GM21390 (cell line): ENCODE data around the gene NCAPD3.
A peak's percentile ranks its signal among the peaks of the same experiment; 100 is the strongest.
"Not testable (repeated sequence)": the region's sequence is repeated elsewhere in the genome, so short reads cannot be mapped to it uniquely, and the experiment has no call there.

Experiments used
- ATAC-seq: cut with Tn5 transposase; IDR thresholded peaks from one replicate; pipeline ENCODE4 v1.9.1; 2021; ENCODE audit not compliant: unreplicated experiment

The NCAPD3 gene, protein sequence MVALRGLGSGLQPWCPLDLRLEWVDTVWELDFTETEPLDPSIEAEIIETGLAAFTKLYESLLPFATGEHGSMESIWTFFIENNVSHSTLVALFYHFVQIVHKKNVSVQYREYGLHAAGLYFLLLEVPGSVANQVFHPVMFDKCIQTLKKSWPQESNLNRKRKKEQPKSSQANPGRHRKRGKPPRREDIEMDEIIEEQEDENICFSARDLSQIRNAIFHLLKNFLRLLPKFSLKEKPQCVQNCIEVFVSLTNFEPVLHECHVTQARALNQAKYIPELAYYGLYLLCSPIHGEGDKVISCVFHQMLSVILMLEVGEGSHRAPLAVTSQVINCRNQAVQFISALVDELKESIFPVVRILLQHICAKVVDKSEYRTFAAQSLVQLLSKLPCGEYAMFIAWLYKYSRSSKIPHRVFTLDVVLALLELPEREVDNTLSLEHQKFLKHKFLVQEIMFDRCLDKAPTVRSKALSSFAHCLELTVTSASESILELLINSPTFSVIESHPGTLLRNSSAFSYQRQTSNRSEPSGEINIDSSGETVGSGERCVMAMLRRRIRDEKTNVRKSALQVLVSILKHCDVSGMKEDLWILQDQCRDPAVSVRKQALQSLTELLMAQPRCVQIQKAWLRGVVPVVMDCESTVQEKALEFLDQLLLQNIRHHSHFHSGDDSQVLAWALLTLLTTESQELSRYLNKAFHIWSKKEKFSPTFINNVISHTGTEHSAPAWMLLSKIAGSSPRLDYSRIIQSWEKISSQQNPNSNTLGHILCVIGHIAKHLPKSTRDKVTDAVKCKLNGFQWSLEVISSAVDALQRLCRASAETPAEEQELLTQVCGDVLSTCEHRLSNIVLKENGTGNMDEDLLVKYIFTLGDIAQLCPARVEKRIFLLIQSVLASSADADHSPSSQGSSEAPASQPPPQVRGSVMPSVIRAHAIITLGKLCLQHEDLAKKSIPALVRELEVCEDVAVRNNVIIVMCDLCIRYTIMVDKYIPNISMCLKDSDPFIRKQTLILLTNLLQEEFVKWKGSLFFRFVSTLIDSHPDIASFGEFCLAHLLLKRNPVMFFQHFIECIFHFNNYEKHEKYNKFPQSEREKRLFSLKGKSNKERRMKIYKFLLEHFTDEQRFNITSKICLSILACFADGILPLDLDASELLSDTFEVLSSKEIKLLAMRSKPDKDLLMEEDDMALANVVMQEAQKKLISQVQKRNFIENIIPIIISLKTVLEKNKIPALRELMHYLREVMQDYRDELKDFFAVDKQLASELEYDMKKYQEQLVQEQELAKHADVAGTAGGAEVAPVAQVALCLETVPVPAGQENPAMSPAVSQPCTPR (N-terminal part only)

DNA sequence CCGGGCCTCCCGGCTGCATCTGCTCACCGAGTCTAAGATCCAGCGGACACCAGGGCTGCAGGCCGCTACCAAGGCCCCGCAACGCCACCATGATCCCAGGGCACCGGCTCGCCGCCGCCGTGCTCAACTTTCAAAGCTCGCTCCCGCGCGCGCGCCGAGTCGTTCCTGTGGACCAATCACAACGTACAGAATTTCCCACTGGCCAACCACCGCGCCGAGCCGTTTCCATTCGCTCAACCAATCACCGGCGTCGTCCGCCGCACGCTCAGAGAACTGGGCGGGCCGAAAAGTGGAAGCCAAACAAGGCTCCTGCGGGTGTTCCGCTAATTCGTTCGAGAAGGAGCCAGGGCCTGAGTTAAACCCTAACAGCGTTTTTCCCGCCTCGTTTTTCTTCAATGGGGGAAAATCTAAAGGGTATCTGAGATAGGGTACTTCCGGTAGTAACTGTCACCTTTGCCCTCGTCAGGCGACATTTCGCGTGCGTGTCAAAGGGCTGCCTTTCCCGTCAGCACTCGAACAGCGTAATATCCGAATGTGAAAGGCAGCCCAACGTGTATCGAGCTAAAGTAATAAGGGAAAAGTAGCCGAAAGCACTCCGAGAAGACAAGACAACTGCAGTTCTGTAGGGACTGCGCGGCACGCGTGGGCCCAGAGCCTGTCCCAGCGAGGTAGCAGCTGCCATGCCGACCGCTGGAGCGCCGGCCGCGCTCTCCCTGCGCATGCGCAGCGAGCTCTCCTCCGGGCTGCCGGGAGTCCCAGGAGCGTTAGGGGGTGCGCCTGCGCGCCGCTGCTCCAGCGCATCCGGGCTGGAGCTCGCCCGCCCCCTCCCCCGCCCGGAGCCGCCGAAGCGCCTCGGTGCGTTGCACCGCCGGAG lies at the start of gene NCAPD3, which contains the start of gene VPS26B:
Gene NCAPD3, minus strand, starts transcription at position 132 of the 874 bp plus-strand sequence. Its CDS starts 41 bp downstream, at position 91.
Gene VPS26B, plus strand, starts transcription at position 836 of the 874 bp plus-strand sequence. CDS start 452 bp downstream, outside the sequence.
- peak; percentile 69 for ATAC-seq

DNA sequence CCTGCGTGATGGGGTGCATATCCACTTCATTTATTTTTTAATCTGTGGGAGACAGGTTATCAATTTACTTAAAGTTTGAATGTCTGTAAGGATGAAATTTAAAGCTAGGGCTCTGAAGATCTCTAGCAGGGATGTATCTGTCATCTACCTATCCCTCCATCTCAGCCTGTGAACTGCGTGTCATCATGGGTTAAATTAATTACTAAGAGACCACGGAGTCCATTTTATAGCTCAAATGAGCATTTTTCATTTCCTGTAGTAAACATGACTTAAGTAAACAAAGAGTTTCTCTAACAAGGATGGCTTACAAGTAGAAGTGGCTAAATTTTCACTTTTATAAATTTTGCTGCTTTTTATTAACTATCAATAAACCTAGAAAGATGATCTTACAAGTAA lies 49.5 kb upstream of the NCAPD3 start:
- no peak for ATAC-seq

DNA sequence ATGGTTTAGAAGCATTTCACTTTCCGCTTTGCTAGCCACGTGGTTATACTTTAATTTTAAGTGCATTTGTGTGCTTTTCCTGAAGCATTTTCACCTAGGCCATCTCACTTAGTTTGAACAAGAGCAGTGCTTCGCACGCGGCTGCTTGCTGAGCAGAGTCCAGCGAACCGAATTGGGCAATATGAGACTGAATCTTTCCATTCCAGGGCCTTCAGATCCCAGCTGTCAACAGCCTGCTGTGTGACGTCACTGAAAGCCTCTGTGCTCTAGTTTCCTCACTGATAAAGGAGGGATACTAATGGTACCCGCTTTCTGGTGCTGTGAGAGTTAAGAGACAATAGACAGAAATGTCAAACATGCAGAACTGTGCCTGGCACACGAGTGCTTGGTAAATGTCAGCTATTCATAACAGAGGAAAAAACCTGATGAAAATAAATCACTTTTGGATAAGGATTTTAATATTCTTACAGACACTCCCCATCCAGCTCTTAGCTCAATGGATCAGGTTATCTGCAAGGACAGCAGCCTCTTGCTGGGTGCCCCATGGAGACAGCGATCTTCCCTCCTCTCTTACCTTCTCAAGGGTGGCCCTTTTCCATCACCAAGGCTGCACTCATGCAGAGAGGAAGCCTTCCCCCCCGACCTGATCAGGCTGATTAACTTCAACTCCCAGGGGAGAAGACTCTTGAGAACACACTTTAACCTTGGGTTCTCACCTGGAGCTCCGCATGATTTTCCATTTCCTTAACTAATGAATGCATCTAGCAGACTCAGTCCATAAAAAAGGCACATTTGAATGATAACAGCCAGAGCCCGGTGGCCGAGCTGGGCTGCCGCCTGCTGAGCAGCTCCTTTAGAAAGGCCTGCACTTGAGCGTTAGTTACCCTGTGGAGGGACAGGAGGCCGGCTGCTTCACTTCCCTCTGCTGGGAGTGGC lies 48.9 kb upstream of the NCAPD3 start:
- no peak for ATAC-seq

DNA sequence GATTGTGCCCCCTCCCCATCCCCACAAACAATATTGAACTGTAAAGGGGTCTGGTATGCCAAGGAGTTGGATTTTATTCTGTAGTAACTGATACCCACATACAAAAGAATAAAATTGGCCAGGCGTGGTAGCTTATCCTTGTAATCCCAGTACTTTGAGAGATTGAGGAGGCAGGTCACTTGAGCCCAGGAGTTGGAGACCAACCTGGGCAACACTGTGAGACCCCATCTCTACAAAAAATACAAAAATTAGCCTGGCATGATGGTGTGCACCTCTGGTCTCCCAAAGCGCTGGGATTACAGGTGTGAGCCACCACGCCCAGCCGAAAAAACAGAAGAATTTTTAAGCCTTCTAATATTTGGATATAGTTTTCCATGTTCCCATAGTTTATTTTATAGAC lies 48.2 kb upstream of the NCAPD3 start:
- ATAC-seq, result no peak

DNA sequence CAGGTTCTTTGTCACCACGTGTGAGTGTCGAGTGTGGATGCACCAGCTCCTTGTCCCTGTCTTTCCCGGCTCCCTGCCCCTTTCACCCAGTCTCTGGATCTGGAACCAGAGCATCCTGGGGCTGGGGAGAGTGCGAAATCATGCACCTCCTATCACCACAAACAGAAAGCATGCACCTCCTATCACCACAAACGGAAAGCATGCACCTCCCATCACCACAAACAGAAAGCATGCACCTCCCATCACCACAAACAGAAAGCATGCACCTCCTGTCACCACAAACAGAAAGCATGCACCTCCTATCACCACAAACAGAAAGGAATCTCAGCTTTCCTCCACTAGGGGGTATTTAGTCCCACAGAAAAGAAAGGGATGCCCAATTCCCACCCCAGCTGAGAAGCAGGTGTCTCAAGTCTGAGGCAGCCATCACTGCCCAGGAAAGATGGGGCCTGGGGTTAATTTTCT lies 46.5 kb upstream of the NCAPD3 start:
- ATAC-seq, result no peak

DNA sequence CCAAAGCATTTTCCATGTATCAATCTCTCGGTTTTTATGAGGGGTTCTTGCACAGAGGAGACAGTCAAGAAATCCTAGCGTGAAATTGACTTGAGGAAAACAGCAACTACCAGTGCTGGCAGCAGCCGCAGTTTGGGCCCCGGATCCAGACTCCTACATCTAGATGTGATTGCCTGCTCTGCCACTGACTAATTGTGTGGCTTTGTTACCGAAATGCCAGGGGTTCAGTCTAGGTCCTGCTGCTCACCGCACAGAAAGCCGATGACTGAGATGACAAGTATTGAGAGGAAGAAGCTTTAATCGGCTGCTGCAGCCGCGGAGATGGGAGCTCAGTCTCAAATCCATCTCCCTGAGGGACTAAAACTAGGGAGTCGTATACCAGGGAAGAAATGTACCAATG lies 44.2 kb upstream of the NCAPD3 start:
- no peak for ATAC-seq

DNA sequence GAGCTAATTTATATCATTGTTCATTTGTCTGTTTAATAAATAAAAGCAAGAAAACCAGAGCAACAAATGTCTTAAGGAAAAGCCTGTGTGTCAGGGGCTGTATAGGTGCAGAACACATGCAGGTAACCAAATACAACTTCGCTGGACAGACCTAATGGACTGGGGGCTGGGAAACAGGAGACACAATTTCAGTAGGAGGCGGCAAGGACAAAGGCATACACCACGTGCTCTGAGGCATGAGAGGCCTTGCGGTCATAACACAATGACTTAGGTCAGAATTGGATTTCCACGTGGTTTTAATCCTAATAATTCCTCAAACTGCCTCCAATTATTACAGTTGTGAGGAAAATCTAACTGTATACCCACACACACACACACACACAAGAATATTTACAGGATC lies 43.7 kb upstream of the NCAPD3 start:
- no peak for ATAC-seq

DNA sequence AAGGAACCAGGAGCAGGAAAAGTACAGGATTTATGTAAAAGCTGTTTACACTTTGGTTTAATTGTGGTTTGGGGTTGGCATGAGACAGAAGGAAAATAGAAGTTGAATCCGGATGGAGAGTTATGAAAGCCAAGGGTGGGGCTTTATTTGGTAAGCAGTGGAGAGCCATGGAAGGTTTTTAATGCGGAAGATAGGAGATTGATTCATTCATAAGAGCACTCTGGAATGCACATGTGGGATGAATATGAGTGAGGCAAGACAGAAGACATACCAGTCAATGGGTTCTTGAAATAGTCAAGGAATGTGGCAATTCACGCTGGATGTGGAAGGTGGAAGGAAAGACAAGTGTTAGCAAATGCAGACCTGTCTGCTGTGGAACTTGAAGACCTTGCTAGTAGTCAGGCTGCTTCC lies 43.1 kb upstream of the NCAPD3 start:
- ATAC-seq, result no peak

DNA sequence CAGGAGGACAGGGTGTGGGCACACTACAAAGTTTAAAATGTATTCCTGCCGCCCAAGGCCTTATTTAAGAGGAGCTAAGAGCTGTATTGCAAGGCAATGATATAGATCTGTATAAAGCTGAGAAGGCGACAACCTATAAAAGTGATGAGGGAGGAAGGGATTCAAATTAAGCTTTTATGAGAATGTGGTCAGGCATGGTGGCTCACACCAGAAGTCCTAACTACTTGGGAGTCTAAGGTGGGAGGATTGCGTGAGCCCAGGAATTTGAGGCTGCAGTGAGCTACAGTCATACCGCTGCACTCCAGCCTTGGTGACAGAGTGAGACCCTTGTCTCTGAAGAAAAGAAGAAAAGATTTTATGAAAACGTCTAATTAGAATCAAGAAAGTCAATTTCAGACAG lies 42.7 kb upstream of the NCAPD3 start:
- no peak for ATAC-seq

DNA sequence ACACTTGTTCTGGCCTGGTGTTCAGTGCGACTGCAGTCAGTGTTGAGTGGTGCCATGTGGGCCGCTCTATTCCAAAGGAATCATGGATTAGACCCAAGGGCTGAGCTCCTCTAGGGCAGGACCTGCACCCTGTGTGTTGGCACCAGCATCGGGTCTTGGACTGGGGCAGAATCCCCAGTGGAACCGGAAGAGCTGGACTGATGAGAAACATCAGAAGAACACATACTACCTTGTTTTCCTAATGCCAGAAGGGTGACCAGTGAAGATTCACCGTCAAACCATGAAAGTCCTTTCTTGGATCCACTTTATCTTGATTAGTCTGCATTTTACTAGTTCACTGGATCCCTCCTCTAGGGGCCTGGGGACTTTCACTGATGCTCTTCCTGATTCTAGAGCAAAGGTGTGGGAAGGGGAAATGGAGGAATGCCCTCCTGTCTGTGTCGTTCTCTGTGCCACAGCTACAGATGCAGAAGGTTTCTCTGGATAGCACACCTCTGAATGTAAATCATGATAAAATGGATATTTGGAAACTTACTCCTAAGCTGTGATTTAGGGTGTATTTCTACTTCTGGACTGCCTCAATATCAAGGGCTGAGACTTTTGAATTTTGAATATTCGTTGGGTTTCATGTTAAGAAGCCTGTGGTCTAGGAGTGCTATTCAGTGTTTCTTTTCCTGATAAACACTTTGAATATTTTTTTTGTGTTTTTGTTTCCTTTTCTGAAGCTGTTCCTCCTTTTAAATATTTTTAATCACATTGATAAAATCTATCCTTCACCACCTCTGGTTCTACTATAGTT lies 41.4 kb upstream of the NCAPD3 start:
- no peak for ATAC-seq

DNA sequence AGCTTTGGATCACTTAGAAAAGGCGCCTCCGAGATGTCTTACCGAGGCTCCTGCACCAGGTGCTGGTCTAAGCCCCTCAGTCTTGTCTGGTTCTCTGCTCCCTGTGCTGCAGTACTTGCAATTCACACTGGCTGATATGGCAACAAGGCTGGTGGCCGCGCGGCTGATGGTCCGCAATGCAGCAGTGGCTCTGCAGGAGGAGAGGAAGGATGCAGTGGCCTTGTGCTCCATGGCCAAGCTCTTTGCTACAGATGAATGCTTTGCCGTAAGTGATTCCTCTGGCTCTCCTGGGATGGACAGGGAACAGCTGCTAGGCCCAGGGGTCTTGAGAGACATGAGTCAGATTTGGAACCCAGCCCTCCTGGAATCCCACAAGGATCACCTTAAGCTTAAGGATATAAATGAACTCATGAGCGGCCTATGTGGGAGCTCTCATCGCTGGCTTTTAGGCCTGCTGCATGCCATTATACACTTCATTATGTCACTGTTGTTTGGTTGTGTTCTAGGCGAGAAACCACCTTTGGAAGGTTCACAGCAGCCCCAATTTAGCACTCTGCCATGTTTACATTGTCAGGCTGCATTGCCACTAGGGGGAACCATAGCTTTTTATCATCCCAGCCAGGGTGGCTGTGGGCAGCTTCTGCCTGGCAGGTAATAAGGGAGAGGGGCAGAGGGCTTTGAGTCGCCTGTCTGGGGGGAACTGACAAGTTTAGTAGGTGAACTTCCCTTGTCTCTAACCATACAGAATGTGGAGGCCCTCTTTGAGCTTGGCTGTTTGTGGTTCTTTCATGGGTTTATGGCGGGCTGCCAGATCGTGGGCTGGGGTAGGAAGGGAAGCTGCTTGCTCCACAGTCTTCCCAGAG lies 38.1 kb upstream of the NCAPD3 start:
- ATAC-seq, result no peak

DNA sequence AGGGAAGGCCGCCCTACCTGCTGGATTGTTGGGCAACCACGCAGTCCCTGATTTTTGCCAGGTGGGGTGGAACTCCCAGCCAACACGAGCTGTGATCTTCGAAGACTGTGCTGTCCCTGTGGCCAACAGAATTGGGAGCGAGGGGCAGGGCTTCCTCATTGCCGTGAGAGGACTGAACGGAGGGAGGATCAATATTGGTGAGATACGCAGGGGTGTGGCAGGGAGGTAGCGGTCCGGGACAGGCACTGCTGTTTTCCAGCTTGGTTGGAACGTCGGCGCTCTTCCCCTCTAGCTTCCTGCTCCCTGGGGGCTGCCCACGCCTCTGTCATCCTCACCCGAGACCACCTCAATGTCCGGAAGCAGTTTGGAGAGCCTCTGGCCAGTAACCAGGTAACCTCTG lies 37.2 kb upstream of the NCAPD3 start:
- no peak for ATAC-seq

DNA sequence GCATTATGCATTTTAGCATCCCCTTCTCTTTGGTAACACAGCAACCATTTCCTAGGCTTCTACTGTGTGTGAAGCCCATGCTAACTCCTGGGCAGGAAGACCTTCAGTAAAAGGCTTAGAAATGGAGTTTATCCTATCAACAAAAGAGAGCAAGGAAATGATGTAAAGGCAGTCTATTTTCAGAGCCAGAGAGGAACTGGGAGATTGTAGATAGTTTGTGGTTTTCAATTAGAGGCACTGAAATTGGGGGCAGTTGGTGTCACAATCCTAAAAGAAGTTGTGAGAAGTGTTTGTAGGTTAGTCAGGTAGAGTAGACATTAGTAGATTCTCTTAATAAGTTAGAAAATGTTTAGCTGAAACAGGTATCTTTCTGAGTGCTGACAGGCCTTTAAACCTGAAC lies 36.7 kb upstream of the NCAPD3 start:
- ATAC-seq, result no peak

DNA sequence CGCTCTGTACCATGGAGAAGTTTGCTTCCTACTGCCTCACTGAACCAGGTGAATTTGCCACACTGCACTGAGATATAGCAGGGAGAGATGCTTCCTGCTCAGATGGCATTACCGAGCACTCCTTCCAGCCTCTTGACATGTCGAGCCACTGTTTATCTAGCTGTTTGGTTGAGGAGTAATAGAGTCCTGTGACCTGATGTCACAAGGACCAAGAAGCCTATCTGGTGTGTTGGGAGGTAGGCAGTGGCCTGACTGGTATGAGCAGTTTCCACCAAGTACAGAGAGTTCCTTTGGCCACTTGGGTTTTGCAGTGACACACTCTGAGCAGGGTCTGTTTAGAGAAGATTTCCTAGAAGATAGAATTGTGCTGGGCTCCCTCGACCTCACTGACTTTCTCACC lies 34.8 kb upstream of the NCAPD3 start:
- ATAC-seq, result no peak

DNA sequence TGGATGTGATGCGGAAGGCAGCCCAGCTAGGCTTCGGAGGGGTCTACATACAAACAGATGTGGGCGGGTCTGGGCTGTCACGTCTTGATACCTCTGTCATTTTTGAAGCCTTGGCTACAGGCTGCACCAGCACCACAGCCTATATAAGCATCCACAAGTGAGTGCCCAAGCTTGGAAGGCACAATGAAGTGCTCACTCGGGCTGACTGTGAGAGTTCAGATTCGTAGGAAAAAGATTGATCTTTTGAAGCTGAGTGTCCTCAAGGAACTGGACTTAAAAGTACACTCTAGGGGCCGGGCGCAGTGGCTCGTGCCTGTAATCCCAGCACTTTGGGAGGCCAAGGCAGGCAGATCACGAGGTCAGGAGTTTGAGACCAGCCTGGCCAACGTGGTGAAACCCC lies 33.3 kb upstream of the NCAPD3 start:
- no peak for ATAC-seq

DNA sequence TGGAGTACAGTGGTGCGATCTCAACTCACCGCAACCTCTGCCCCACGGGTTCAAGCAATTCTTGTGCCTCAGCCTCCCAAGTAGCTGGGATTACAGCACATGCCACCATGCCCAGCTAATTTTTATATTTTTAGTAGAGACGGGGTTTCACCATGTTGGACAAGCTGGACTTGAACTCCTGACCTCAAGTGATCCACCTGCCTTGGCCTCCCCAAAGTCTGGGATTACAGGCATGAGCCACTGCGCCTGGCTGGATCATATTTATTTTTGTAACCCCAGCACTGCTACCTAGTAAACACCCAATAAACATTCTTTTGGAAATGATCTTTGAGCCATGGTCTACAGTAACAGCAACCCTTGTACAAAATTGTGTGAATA lies 31.4 kb upstream of the NCAPD3 start:
- not testable (repeated sequence) for ATAC-seq
